NCI-H345 treated with DMSO at 0.1 percent for 48 hours (cell line): Measurements from ENCODE around the gene TDRD5.

Source experiments
- DNase-seq: peaks from one replicate; lab custom pipeline; 2025; ENCODE audit not compliant: unreplicated experiment; lab: John Stamatoyannopoulos, UW

Gene TDRD5

GRCh38 chr1:179591592-179592580 lies at the start of gene TDRD5:
Gene TDRD5, plus strand, starts transcription at chr1:179591832. Its CDS starts 784 bp downstream, at chr1:179592616.
- DNase-seq: no peak

GRCh38 chr1:179545321-179545720 lies 46.3 kb upstream of the TDRD5 start:
- no peak for DNase-seq

GRCh38 chr1:179547021-179547535 lies 44.6 kb upstream of the TDRD5 start:
- no peak for DNase-seq

- DNase-seq: no peak
Observed at GRCh38 chr1:179548666-179549367, 42.8 kb upstream of the TDRD5 start.

- no peak for DNase-seq
Observed at GRCh38 chr1:179549368-179549700, 42.3 kb upstream of the TDRD5 start.

- DNase-seq: no peak
Observed at GRCh38 chr1:179550746-179551682, 40.6 kb upstream of the TDRD5 start.

- no peak for DNase-seq
Observed at GRCh38 chr1:179554427-179554826, 37.2 kb upstream of the TDRD5 start.

- DNase-seq: no peak
Observed at GRCh38 chr1:179558078-179558477, 33.6 kb upstream of the TDRD5 start.

- DNase-seq: no peak
Observed at GRCh38 chr1:179575497-179576314, 15.9 kb upstream of the TDRD5 start, which contains the start of gene NPHS2. Gene NPHS2, minus strand, starts transcription at chr1:179575948. Its CDS starts 84 bp downstream, at chr1:179575864.

GRCh38 chr1:179576509-179576908 lies 15.1 kb upstream of the TDRD5 start:
- no peak for DNase-seq

GRCh38 chr1:179583771-179584320 lies 7.8 kb upstream of the TDRD5 start:
- DNase-seq: no peak

GRCh38 chr1:179586107-179586823 lies 5.4 kb upstream of the TDRD5 start:
- no peak for DNase-seq

GRCh38 chr1:179587336-179587735 lies 4.3 kb upstream of the TDRD5 start:
- no peak for DNase-seq

- no peak for DNase-seq
Observed at GRCh38 chr1:179588425-179589024, 3.1 kb upstream of the TDRD5 start.

- DNase-seq: no peak
Observed at GRCh38 chr1:179589509-179589908, 2.1 kb upstream of the TDRD5 start.

GRCh38 chr1:179590671-179591070 lies 961 bp upstream of the TDRD5 start:
- DNase-seq: no peak

- DNase-seq: no peak
Observed at GRCh38 chr1:179591253-179591591, 410 bp upstream of the TDRD5 start.

- no peak for DNase-seq
Observed at GRCh38 chr1:179598631-179599030, 7.0 kb downstream of the TDRD5 start.
